CD4-positive, alpha-beta T cell treated with Interferon alpha-2 for 1 hour (primary cell): ENCODE measurements around the gene SLC6A2.

Experiments
- DNase-seq, 2 donors: peaks; one replicate each; pipeline ENCODE4 v3.0.0-alpha.2; 2020 to 2022

Gene SLC6A2

DNA sequence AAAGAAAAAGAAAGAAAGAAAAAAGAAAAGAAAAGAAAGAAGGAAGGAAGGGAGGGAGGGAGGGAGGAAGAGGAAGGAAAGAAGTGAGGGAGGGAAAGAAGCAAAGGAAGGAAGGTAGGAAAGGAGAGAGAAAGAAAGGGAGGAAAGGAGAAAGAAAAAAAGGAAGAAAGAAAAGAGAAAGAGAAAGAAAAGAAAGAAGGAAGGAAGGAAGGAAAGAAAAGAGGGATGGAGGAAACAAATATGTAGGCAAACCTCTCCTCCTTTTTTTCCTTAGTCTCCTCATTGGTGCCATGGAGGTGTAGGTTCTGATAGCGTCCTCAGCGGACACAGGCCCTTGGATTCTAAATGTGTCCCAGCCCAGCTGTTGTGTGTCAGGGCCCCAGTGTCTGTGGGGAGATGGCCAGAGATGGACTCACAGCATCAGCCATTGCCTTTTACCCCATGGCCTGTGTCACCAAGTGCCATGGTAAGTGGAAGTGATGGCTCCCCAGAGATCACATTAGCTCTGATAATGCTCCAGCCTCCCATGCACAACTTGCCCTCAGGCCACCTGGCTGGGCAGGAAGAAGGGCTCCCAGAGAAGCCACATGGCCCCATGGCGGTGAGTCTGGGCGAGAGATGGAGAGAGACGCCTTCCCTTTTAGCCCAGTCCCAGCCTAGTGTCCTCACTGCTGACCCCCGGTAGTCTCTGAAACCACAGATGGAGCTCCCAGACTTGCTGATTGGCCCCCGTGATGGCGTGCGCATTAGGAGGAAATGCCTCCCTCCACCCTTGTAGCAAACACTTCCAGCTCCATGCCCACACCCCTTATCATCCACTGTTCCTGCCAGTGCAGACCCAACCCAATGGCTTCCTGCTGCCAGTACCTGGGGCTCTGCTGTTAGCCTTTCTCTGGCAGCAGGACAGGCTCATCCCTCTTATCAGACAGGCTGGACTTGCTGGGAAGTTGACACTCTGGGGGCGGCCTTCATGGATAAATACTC is 3.7 kb upstream of the SLC6A2 start:
- DNase-seq = no peak

DNA sequence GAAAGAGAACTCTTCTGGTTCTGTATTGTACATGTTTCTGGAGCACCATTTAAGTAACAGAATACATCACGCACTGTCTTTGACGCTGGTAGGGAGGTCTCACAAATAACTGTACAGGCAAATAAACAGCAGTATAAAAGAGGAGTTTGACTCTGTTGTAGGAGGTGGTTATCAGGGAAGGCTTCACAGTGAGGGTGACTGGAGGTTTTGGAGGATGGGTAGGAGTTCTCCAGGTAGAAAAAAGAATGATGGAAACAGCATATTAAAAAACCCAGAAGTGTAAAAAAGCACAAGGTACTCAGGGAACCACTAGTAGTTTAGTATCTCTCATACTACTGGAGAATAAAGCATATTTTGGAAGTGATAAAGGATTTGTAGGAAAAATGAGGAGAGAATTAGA is 2.7 kb upstream of the SLC6A2 start:
- DNase-seq = no peak

- DNase-seq = no peak
Measured at GRCh38 chr16:55655381-55655896, 349 bp upstream of the SLC6A2 start.

DNA sequence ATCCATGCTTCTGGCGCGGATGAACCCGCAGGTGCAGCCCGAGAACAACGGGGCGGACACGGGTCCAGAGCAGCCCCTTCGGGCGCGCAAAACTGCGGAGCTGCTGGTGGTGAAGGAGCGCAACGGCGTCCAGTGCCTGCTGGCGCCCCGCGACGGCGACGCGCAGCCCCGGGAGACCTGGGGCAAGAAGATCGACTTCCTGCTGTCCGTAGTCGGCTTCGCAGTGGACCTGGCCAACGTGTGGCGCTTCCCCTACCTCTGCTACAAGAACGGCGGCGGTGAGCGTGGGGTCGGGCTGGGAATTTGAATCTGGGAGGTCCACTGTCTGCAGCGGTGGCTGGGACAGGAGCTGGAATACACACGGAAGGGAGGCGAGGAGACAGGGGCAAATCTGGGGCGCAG is 904 bp downstream of the SLC6A2 start:
- DNase-seq = no peak

GRCh38 chr16:55657616-55658015 is 1.8 kb downstream of the SLC6A2 start:
- DNase-seq = no peak

DNA sequence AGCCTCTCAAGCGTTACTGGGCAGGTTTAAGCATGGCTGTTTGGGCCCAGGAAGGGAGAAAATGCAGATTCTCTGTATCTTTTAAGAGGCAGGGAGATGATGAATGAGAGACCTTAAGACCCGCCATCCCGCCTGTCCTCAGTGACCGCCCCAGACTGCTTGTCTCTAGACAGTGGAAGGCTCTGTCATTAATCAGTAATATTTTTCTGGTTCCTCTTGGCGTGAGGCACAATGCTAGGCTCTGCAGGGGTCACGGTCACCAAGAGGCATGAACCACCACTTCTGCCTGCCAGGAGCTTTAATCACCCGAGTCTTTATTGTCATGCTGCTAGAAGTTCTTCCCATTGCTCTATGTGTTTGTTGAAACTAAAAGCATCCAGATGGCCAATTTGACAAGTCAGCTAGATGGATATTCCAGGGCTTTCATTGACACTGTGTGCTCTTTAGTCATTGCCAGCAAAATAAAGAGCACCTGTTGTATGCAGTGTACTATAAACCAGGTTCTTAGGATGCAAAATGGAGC is 3.2 kb downstream of the SLC6A2 start:
- no peak for DNase-seq

GRCh38 chr16:55660026-55660425 is 4.2 kb downstream of the SLC6A2 start:
- DNase-seq = no peak

- no peak for DNase-seq
Measured at GRCh38 chr16:55660828-55661227, 5.0 kb downstream of the SLC6A2 start.

DNA sequence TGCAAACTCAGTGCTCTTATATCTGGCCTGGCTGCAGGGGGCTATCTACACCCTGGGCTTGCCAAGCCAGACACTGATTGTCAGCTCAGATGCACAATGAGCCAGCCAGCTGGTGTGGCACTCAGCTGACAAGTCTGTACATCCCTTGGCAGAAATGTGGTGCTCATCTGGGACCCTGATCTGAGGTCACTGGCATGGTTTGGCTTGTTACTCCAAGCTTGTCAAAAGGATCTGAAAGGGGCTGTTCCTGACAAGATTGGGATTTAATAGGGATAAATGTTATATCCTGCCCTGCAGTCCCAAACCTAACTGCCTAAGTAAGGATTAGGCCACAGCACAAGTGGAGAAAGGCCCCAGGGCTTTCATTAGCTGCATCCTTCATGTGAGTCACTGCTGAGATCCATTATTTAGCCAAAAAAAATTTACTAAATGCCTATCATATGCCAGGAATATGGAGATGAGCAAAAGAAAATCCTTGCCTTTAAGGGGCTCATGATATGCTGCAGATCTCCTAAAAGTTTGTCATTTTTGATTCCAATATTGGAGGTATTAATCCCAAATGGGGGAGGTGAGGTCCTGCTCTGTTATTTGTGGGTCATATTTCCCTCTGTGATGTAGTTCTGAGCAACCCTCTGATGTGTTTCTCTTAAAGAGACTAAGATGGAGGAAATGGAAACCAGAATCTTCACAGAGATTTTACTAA is 6.3 kb downstream of the SLC6A2 start:
- no peak for DNase-seq

DNA sequence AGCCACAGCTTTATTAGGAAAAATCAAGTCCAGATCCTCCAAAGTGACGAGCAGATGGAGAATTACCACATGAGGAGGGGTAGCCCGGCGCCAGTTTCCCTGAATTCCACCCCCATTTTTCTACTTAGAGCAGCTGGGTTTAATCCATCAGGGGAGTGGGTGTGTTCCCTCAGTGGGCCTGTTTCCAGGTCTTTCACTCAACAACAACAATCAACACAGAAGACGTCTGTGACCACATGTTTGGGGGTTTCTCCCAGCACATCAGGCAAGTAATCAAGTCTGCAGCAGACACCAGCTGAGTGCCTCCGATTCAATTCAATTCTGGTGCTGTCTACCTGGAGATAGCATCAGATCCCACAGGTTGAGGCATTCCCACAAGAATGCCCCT is 6.8 kb downstream of the SLC6A2 start:
- no peak for DNase-seq

DNA sequence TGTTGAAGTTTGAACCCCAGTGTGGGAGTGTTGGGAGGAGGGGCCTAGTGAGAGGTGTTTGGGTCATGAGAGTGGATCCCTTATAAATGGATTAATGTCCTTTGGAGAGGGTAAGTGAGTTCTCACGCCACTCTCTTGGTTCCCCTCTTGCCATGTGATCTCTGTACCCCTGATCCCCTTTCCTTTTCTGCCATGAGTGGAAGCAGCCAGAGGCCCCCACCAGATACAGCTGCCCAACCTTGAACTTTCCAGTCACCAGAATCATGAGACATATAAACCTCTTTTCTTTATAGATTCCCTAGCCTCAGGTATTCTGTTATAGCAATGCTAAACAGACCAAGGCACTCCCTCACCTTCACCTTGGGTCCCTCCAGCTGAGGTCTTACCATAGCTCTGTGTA is 7.4 kb downstream of the SLC6A2 start:
- no peak for DNase-seq

DNA sequence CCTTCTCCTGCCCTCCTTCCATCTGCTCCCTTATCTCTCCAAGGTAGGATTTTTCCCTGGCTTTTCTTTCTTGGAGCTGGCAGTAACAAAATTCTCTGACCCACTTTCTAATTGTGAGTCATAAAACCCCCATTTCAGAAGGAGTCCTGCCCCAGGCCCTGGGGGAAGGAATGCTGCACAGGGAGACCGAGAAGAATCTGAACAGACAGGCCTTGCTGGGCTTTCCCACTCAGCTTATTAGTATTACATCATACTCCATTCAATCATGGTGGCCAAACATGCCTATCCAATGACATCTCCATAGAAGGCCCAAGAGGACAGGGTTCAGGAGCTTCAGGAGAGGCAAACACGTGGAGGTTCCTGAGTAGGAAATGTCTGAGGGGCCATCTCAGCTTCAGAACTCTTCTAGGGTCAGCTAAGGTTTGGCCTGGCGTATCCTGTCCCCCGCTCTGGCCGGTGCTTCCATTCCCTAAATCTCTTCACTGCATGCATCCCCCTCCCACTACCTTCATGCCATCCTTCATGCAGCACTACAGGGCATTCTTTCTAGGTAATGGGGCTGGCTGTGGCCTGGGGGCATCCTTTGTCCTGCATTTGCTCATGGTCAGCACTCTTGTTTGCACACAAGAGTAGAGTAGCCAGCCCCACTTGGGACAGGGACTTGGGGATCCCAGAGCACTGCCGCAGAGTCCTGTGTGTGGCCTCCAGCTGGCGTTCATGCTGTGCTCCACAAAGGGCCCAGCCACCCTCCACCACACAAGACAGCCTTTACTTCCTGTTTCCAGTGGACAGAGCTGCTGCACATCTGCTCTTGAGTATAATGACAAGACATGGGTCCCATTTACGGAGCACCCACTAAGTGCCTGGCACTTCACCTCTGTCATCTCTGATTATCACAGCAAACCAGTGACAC is 8.2 kb downstream of the SLC6A2 start:
- no peak for DNase-seq

DNA sequence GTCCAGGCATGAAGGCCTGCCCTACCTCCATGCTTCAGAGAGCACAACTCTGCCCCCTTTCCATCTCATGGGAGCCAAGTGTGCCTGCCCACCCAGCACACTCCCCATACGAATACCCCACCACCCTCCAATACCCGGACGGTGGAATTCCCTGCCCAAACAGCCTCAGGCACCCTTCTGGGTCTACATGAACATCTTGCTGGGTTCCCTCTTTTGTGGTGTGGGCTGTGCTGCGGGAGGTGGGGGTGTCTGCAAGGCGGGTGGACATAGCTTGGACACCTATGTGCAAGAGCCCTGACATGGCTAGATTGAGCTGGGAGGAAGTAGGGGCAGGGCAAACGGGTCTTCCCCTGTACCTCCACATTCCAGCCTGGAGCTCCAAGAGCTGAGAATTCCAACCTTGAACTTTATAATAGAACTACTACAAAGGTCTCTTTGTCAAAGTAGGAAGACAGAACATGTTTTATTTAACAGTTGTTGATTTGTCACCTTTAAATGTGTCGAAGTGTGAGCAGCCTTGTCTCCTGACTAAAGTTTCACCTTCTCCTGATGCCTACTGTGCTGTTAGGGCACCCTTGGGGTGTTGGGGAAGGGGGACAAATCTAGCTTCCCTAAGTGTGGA is 9.1 kb downstream of the SLC6A2 start:
- no peak for DNase-seq

- no peak for DNase-seq
Measured at GRCh38 chr16:55665511-55665910, 9.7 kb downstream of the SLC6A2 start.

GRCh38 chr16:55666012-55666411 is 10.2 kb downstream of the SLC6A2 start:
- no peak for DNase-seq

- DNase-seq = no peak
Measured at GRCh38 chr16:55667753-55668152, 12.0 kb downstream of the SLC6A2 start.

DNA sequence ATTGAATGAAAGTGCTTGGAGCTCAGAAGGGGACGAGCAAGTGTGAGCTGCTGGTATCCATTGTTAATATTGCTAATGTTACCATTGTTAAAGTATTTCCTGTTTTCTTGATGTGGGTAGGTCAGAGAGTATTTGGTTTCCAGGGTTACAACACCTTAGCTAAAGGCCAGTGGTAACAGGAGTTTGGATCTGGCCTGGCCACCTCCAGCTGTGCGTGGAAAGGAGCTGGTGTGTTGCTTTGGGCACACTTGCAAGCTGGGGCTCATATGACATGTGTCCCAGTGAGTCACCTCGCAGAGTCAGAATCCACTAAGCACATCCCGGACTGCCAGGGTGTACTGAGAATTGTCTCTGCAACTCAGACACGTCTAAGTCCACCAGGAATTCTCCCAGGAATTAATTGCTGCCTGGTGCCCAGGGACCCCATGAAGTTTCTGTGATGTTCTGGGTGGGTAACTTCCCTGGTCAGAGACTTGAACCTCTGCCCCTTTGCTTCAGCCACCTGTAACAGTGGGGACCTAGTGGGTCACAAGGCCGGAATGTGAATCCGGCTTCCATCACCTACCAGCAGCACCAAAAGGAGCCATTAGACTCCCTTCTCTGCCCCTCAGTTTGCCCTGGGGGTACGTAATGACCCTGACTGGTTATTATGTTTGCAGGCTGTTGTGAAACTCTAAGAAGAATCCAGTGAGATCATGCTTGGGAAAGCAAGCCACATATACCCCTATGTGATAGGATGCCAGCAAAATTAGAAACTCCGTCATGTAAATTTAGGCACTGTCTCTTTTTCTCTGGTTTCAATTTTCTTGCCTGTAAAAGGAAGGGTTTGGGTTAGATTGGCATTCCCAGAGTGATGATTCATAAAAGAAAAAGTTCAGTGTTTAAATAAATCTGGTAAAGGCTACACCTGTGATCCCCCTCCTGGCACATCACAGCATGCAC is 12.8 kb downstream of the SLC6A2 start:
- DNase-seq = no peak

DNA sequence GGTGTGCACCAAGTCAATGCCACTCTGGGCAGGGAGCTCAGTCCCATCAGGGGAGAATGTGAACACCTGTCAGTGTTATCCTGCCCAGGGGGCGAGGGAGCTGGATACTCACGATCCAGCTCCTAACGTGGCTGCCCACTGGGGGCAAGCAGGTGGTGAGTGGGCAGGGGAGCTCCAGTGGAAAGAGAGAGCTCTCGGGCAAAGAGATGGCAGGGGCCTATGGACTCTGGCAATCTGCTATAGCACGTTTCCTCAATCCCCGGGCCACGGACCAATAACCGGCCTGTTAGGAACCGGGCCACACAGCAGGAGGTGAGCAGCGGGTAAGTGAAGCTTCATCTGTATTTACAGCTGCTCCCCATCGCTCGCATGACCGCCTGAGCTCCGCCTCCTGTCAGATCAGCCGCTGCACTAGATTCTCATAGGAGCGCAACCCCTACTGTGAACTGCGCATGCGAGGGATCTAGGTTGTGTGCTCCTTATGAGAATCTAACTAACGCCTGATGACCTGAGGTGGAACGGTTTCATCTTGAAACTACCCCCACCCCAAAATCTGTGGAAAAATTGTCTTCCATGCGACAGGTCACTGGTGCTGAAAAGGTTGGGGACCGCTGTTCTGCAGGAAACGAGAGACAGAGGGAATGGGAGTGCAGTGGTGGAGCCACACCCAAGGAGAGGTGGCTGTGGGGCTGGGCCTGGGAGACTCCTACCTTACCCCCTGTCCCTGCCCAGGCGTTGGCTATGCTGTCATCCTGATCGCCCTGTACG is 15.6 kb downstream of the SLC6A2 start:
- no peak for DNase-seq

- no peak for DNase-seq
Measured at GRCh38 chr16:55671974-55672280, 16.1 kb downstream of the SLC6A2 start.

DNA sequence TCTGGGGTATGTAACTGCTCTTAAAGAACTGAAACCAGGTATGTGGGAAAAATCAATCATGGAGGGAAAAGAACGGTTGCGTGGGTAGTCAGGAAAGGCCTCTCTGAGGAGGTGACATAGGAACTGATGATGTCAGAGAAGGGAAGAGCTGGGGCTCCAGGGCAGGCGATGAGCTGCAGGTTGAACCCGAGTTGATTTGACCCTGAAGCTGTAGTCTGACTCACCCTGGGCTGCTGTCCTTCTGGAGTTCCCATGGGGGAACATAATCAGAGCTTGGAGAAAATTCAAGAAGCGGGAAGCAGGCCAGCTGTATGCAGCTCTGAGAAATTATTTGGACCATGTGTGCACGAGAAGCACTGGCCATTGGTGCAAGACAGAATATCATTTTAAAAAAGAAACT is 16.7 kb downstream of the SLC6A2 start:
- no peak for DNase-seq
